Spleen (tissue), 11 donors: ENCODE data around the gene TRIAP1. TPM values are rescaled to one million over a fixed set of nuclear protein-coding genes. Genes with fewer than 3 reads are reported as not detected.
"Not testable (repeated sequence)": the region's sequence is repeated elsewhere in the genome, so short reads cannot be mapped to it uniquely, and the experiment has no call there.

Experiments used
- DNase-seq: peaks from one replicate; pipeline ENCODE4 v3.0.0-alpha.2; 2020
- H3K27ac ChIP-seq, 8 donors: fragments of 200-600 bp; sonication (generic) in 7 of 8; 1 replicate in 4 of 8; 2 replicates in 4 of 8; pipeline versions ENCODE4 v1.5.0 to v1.8.0; 2016 to 2021; ENCODE audit warnings: inconsistent platforms in 4 of 8, mild to moderate bottlenecking in 4 of 8, moderate library complexity in 1 of 8
- H3K27me3 ChIP-seq, 7 donors: fragments of 200-600 bp; sonication (generic) in 6 of 7; replicated peaks in 1 of 7; 1 replicate in 4 of 7; 2 replicates in 3 of 7; pipeline versions ENCODE4 v1.5.0 to v1.8.0; 2016 to 2021; ENCODE audit warnings: inconsistent platforms in 3 of 7, mild to moderate bottlenecking in 1 of 7
- H3K36me3 ChIP-seq, 6 donors: fragments of 200-600 bp; sonication (generic) in 5 of 6; 1 replicate in 4 of 6; 2 replicates in 2 of 6; pipeline versions ENCODE4 v1.5.0 to v1.8.0; 2016 to 2021; ENCODE audit warnings: inconsistent platforms in 2 of 6
- H3K4me1 ChIP-seq, 6 donors: fragments of 200-600 bp; sonication (generic) in 5 of 6; 1 replicate in 3 of 6; 2 replicates in 3 of 6; pipeline versions ENCODE4 v1.5.0 to v1.8.0; 2016 to 2021; ENCODE audit warnings: inconsistent platforms in 3 of 6
- H3K4me3 ChIP-seq, 8 donors: fragments of 200-600 bp; sonication (generic) in 7 of 8; 1 replicate in 4 of 8; 2 replicates in 4 of 8; pipeline versions ENCODE4 v1.5.0 to v1.8.0; 2016 to 2021; ENCODE audit warnings: inconsistent platforms in 4 of 8, mild to moderate bottlenecking in 4 of 8, moderate library complexity in 2 of 8
- H3K9me3 ChIP-seq, 8 donors: fragments of 200-600 bp; sonication (generic) in 7 of 8; 1 replicate in 4 of 8; 2 replicates in 4 of 8; pipeline versions ENCODE4 v1.5.0 to v1.8.0; 2016 to 2021; ENCODE audit warnings: inconsistent platforms in 4 of 8
- POLR2A ChIP-seq, 3 donors: fragments of 450-650 bp; IDR thresholded peaks; one replicate each; pipeline ENCODE4 v1.5.1; 2017; ENCODE audit warnings: antibody characterized with exemption in 3 of 3, mild to moderate bottlenecking in 1 of 3
- POLR2AphosphoS5 ChIP-seq, 3 donors: sonication (generic); formaldehyde crosslinking; IDR thresholded peaks; one replicate each; pipeline ENCODE4 v1.5.1; 2017; ENCODE audit warnings: antibody characterized with exemption in 3 of 3
- WGBS, 5 donors: extraction: QIAGEN DNeasy Blood & Tissue Kit in 3 of 5; methylation state at CpG; one replicate each; pipeline versions ENCODE4 v1.1.5 to v1.1.7; 2013 to 2018; 5-methylcytosine and 5-hydroxymethylcytosine counted together
- intact Hi-C: fragments of 100-400 bp; cut with DNase I; formaldehyde crosslinking; loops from one replicate; pipeline ENCODE4 v1.15.0; 2023; ENCODE audit warnings: low total_unique reads
- polyA plus RNA-seq, 3 donors: library from polyadenylated mRNA; stranded (reverse); fragments of 200-250 nt; gene quantifications; one replicate each; pipeline ENCODE4 v1.2.1, GENCODE V29; 2013
- total RNA-seq, 7 donors: library from RNA; depleted of rRNA in 3 of 7; stranded (reverse); fragments of >200 nt in 3 of 7; fragmentation: NEBNext Ultra II Directional in 4 of 7; extraction: Animal tissue kit (Norgen Biotek cat#: 25700) in 4 of 7; gene quantifications; one replicate each; pipeline versions ENCODE4 v1.1.0 to v1.2.1, GENCODE V29; 2016 to 2021
- TF ChIP-seq, protein P1 (sequence below), 11 experiments: fragments of 200-600 bp in 7 of 11; fragments of 450-650 bp in 4 of 11; sonication (generic) in 4 of 11; IDR thresholded peaks in 8 of 11; conservative IDR thresholded peaks in 3 of 11; 1 replicate in 7 of 11; 2 replicates in 4 of 11; pipeline versions ENCODE4 v1.4.0 to v1.8.0; 2016 to 2021; ENCODE audit warnings: antibody characterized with exemption in 11 of 11, inconsistent platforms in 4 of 11, mild to moderate bottlenecking in 1 of 11
- donor health status: healthy with polysubstance abuse.
- donor health status: DM: no; HTN: no; CAD: no; lungs with moderate emphysema.
- donor health status: DM: no; HTN: no; CAD: no.
- donor health status: Bipolar disorder and iron deficiency.
- donor health status: healthy.
- donor health status: DM: no; HTN: no; CAD: no.
- donor health status: DM: yes; HTN: yes; CAD: no.

The TRIAP1 gene
- total and polyA plus RNA-seq, 10 donors: 10.2 to 35.9 (median 14.9) TPM

DNA sequence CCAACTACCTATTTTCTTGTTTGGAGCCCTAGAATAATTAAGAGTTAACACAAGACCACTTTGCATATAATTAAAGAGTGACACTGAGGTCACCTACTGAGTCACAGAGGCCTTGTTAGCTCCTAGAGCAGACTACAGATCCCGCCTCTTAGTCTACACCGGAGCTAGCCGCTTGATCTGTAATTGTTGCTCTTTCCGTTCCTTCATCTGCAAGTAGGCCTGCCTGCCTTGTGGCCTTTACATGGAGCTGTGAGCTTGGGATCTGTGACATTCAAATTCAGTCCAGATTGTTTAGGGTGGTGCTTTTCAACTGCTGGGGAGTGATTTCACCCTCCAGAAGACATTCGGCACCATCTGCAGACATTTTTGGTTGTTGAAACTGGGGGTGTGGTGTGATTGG, 44.1 kb upstream of the TRIAP1 start:
- TF ChIP-seq, protein P1, sequence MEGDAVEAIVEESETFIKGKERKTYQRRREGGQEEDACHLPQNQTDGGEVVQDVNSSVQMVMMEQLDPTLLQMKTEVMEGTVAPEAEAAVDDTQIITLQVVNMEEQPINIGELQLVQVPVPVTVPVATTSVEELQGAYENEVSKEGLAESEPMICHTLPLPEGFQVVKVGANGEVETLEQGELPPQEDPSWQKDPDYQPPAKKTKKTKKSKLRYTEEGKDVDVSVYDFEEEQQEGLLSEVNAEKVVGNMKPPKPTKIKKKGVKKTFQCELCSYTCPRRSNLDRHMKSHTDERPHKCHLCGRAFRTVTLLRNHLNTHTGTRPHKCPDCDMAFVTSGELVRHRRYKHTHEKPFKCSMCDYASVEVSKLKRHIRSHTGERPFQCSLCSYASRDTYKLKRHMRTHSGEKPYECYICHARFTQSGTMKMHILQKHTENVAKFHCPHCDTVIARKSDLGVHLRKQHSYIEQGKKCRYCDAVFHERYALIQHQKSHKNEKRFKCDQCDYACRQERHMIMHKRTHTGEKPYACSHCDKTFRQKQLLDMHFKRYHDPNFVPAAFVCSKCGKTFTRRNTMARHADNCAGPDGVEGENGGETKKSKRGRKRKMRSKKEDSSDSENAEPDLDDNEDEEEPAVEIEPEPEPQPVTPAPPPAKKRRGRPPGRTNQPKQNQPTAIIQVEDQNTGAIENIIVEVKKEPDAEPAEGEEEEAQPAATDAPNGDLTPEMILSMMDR (IDR thresholded peaks at IDR 0.05 in 8 of 11, conservative IDR thresholded peaks at IDR 0.05 in 3 of 11): no peak
- no peaks in the 10 kb centered on the region for H3K9me3 ChIP-seq
- 90 to 98% (median 95%) methylated on average over 5 of the region's 5 CpGs for WGBS, 5 donors
- no peak overlapping the region for H3K4me3 ChIP-seq
- no peaks in the 10 kb centered on the region for H3K27me3 ChIP-seq
- peaks cover 4 to 10% (median 6%) of the 10 kb centered on the region in 6 donors for H3K4me1 ChIP-seq
- no peak overlapping the region for H3K27ac ChIP-seq
- no peak for DNase-seq
- intact Hi-C loops: no loop called here
- H3K36me3 ChIP-seq: peaks cover 0 to 7% (median 0%) of the 10 kb centered on the region in 6 donors

DNA sequence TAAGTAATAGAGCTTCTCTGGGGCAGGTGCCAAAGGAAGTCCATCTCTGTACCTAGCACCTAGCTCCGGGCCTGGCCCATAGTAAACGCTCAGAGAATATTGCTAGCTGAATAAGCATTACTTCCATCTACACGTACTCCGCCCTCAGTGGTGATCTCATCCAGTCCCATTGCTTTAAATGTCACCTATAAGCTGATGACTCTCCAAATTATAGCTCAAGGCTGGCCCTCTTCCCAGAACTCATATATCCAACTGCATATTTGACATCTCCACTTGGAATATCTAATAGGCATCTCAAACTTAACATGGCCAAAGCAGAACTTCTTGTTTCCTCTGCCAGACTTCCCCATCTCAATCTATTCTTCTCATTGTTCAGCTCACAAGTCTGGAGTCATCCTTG, 42.8 kb upstream of the TRIAP1 start:
- DNase-seq: no peak
- H3K36me3 ChIP-seq: peaks cover 0 to 7% (median 0%) of the 10 kb centered on the region in 6 donors
- no peaks in the 10 kb centered on the region for H3K27me3 ChIP-seq
- no peaks in the 10 kb centered on the region for H3K4me1 ChIP-seq
- no peak overlapping the region for H3K4me3 ChIP-seq
- 89 to 96% (median 93%) methylated on average over 4 of the region's 4 CpGs for WGBS, 5 donors
- TF ChIP-seq, protein P1 (IDR thresholded peaks at IDR 0.05 in 8 of 11, conservative IDR thresholded peaks at IDR 0.05 in 3 of 11): no peak
- no peak for TF ChIP-seq POLR2A (IDR thresholded peaks at IDR 0.05)
- no peak for TF ChIP-seq POLR2AphosphoS5 (IDR thresholded peaks at IDR 0.05)
- intact Hi-C loops: no loop called here
- no peak overlapping the region for H3K27ac ChIP-seq
- H3K9me3 ChIP-seq: no peaks in the 10 kb centered on the region

DNA sequence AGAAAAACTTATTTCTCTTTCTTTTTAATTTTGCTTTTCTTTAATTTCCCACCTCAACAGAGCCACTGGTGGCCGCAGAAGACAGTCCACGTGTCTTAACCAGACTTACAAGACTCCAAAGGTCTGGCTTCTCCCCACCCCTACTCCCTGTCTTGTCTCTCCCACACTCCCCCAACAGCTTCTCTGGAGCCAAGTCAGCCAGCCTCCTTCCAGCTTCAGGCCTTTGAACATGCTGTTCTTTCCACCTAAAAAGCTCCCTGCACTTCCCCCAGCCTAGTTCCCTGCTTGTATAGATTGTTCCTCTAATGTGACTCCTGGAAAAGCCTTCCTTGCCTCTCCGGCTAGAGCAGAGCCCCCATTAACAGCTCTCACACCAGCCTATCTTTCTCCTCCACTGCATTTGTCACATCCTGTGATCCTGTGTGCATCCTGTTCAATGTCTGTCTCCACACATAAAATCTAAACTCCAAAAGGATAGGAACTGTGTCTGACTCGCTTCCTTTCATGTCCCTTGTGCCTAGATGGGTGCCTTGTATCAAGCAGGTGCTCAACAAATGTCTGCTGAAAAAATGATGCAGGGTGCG, 42.0 kb upstream of the TRIAP1 start:
- TF ChIP-seq, protein P1 (IDR thresholded peaks at IDR 0.05 in 8 of 11, conservative IDR thresholded peaks at IDR 0.05 in 3 of 11): no peak
- TF ChIP-seq POLR2AphosphoS5 (IDR thresholded peaks at IDR 0.05) (no peak), POLR2A (IDR thresholded peaks at IDR 0.05) (no peak)
- no peaks in the 10 kb centered on the region for H3K27me3 ChIP-seq
- intact Hi-C loops: no loop called here
- no peaks in the 10 kb centered on the region for H3K9me3 ChIP-seq
- no peak overlapping the region for H3K4me3 ChIP-seq
- no peak for DNase-seq
- H3K36me3 ChIP-seq: peaks cover 0 to 7% (median 0%) of the 10 kb centered on the region in 6 donors
- no peak overlapping the region for H3K27ac ChIP-seq
- no peaks in the 10 kb centered on the region for H3K4me1 ChIP-seq
- WGBS, 5 donors: 74 to 79% (median 75%) methylated on average over 5 of the region's 5 CpGs

DNA sequence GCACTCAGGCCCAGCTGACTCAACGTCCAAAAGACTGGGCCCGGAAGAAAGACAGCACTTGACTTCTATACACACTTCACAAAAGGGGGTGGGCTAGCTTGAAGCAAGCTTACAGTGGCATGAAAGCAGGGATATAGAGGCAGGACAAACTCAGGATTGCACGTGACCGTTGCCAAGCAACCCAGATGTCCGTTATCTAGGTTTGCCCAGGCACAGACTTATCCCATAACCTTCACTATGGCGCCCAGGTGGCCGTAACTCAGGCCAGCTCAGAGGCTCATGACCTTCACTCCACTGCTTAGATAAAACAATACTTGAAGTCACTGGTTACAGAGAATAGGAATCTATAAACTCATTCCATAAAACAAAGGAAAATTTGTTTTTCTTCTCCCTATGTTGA, 41.4 kb upstream of the TRIAP1 start:
- H3K27ac ChIP-seq, H3K27me3 ChIP-seq, DNase-seq, H3K4me3 ChIP-seq, H3K9me3 ChIP-seq, intact Hi-C loops, H3K4me1 ChIP-seq, H3K36me3 ChIP-seq: not testable (repeated sequence)
- 73 to 90% (median 81%) methylated on average over 7 of the region's 7 CpGs for WGBS, 5 donors
